MCF 10A (cell line): Measurements from ENCODE around the gene PITX1. TPM values are rescaled to one million over a fixed set of nuclear protein-coding genes. Genes with fewer than 3 reads are reported as not detected.
"Not testable (repeated sequence)": the region's sequence is repeated elsewhere in the genome, so short reads cannot be mapped to it uniquely, and the experiment has no call there.

Experiments used
- BruUV-seq: library from RNA; stranded (reverse); fragments of 400-500 nt; replicated peaks from 2 replicates; lab custom pipeline; 2021; lab: Mats Ljungman, UMichigan
- CTCF ChIA-PET: fragments of 300-600 bp; sonication (Branson Sonifier 250); formaldehyde crosslinking; extraction: SDS; loops from one replicate; lab custom pipeline; 2021; ENCODE audit warnings: antibody characterized with exemption, inconsistent platforms; lab: Yijun Ruan, JAX
- POLR2A ChIA-PET: fragments of 300-600, 350-650 bp; sonication (Branson Sonifier 250); formaldehyde crosslinking; extraction: SDS; loops from one replicate; lab custom pipeline; 2020; ENCODE audit warnings: antibody characterized with exemption, inconsistent platforms; lab: Yijun Ruan, JAX
- DNase-seq: peaks from one replicate; pipeline ENCODE4 v3.0.0-alpha.2; 2018; ENCODE audit not compliant: unreplicated experiment
- H3K27ac Mint-ChIP-seq: one replicate; pipeline ENCODE4 v1.8.0; 2022; ENCODE audit warnings: mild to moderate bottlenecking, low read depth, mixed read lengths; ENCODE audit not compliant: unreplicated experiment
- H3K27me3 Mint-ChIP-seq: one replicate; pipeline ENCODE4 v1.8.0; 2022; ENCODE audit warnings: mixed read lengths; ENCODE audit not compliant: insufficient read depth, unreplicated experiment
- H3K36me3 Mint-ChIP-seq: one replicate; pipeline ENCODE4 v1.8.0; 2022; ENCODE audit warnings: mild to moderate bottlenecking, moderate library complexity, mixed read lengths; ENCODE audit not compliant: insufficient read depth, unreplicated experiment
- H3K4me1 Mint-ChIP-seq: one replicate; pipeline ENCODE4 v1.8.0; 2022; ENCODE audit warnings: mixed read lengths; ENCODE audit not compliant: insufficient read depth, unreplicated experiment
- H3K4me3 Mint-ChIP-seq: one replicate; pipeline ENCODE4 v1.8.0; 2022; ENCODE audit warnings: mild to moderate bottlenecking, moderate library complexity, mixed read lengths; ENCODE audit not compliant: unreplicated experiment
- H3K9me3 Mint-ChIP-seq: one replicate; pipeline ENCODE4 v1.8.0; 2022; ENCODE audit warnings: mixed read lengths; ENCODE audit not compliant: unreplicated experiment
- CTCF ChIP-seq: fragments of 200-600 bp; IDR thresholded peaks from one replicate; pipeline ENCODE4 v1.8.0; 2022; ENCODE audit warnings: antibody characterized with exemption, mild to moderate bottlenecking; ENCODE audit not compliant: unreplicated experiment
- intact Hi-C: fragments of 100-400 bp; cut with micrococcal nuclease; formaldehyde crosslinking; loops from 2 replicates; pipeline ENCODE4 v1.14.1; 2022
- total RNA-seq: library from RNA; stranded (reverse); gene quantifications from 2 replicates; pipeline ENCODE4 v1.2.3, GENCODE V29; 2022

The PITX1 gene
- total RNA-seq, 1 experiment from 2014 or later, result 42.9 TPM

- H3K27me3 Mint-ChIP-seq, result no peaks in the 10 kb centered on the region
- no peak for TF ChIP-seq CTCF
- POLR2A ChIA-PET, result no interaction called here
- H3K27ac Mint-ChIP-seq, result no peak overlapping the region
- CTCF ChIA-PET, result no interaction called here
- peaks cover 6% of the 10 kb centered on the region for H3K36me3 Mint-ChIP-seq
- H3K4me1 Mint-ChIP-seq, result no peaks in the 10 kb centered on the region
- no peaks in the 10 kb centered on the region for H3K9me3 Mint-ChIP-seq
- no TSS peak for BruUV-seq
- intact Hi-C loops, result no loop called here
- no peak for DNase-seq
- H3K4me3 Mint-ChIP-seq, result no peak overlapping the region
Measured at GRCh38 chr5:134994560-134995156, 39.4 kb downstream of the PITX1 start.

- BruUV-seq, result no TSS peak
- intact Hi-C loops, result no loop called here
- ChIA-PET POLR2A (no interaction called here), CTCF (no interaction called here)
- Mint-ChIP-seq H3K27ac (no peak overlapping the region), H3K9me3 (no peaks in the 10 kb centered on the region), H3K27me3 (no peaks in the 10 kb centered on the region), H3K4me1 (no peaks in the 10 kb centered on the region), H3K36me3 (peaks cover 6% of the 10 kb centered on the region), H3K4me3 (no peak overlapping the region)
- TF ChIP-seq CTCF, result no peak
- no peak for DNase-seq
Measured at GRCh38 chr5:134993161-134993560, 40.9 kb downstream of the PITX1 start.

GRCh38 chr5:134992148-134992547 is 41.9 kb downstream of the PITX1 start:
- DNase-seq, result no peak
- no TSS peak for BruUV-seq
- H3K4me3 Mint-ChIP-seq, result no peak overlapping the region
- CTCF ChIA-PET, result interaction anchor here (0.6 kb wide), 1 partner anchor 177 kb away, joined by 3 read pairs; no protein-coding TSS in a partner anchor
- H3K4me1 Mint-ChIP-seq, result no peaks in the 10 kb centered on the region
- no peak for TF ChIP-seq CTCF
- peaks cover 3% of the 10 kb centered on the region for H3K27me3 Mint-ChIP-seq
- H3K36me3 Mint-ChIP-seq, result no peaks in the 10 kb centered on the region
- intact Hi-C loops, result no loop called here
- no peaks in the 10 kb centered on the region for H3K9me3 Mint-ChIP-seq
- POLR2A ChIA-PET, result no interaction called here
- H3K27ac Mint-ChIP-seq, result no peak overlapping the region

GRCh38 chr5:134990183-134990582 is 43.8 kb downstream of the PITX1 start:
- H3K27ac Mint-ChIP-seq, DNase-seq, H3K9me3 Mint-ChIP-seq, H3K27me3 Mint-ChIP-seq, H3K4me3 Mint-ChIP-seq, H3K4me1 Mint-ChIP-seq, H3K36me3 Mint-ChIP-seq, POLR2A ChIA-PET, intact Hi-C loops, BruUV-seq: not testable (repeated sequence)
- CTCF ChIA-PET, result interaction anchor here (1.3 kb wide), 1 partner anchor 85 kb away, joined by 3 read pairs; the partner anchor contains the start of gene PCBD2
